Measurements from ENCODE around the gene SLC48A1.

SLC48A1 gene

GRCh38 chr12:47773858-47774580, 981 bp downstream of the SLC48A1 start:
- no peak overlapping the region for H2BK5ac ChIP-seq (ENCODE audit: low read length)
- peaks cover 0 to 5% (median 0%) of the 10 kb centered on the region in 3 experiments for H3K27me3 ChIP-seq (ENCODE audit: control insufficient read depth in 3 of 3, insufficient read depth in 3 of 3, low read depth in 1 of 3, low read length in 3 of 3)
- H3K18ac ChIP-seq (ENCODE audit: low read length) = peak overlapping the region; percentile 85
- peak overlapping the region; percentile 90 for H3K9ac ChIP-seq (ENCODE audit: low read depth, low read length, poor library complexity)
- peak overlapping the region; percentile 72 for H3K4ac ChIP-seq (ENCODE audit: low read length)
- H3K79me1 ChIP-seq (ENCODE audit: low read depth, low read length) = no peaks in the 10 kb centered on the region
- H3K14ac ChIP-seq (ENCODE audit: low read length) = no peak overlapping the region
- H2BK120ac ChIP-seq (ENCODE audit: low read depth, low read length) = no peak overlapping the region
- peak overlapping the region; percentile 56 for H3K23ac ChIP-seq (ENCODE audit: low read depth, low read length, poor library complexity)
- no peak overlapping the region for H2BK15ac ChIP-seq (ENCODE audit: low read length)
- H4K8ac ChIP-seq (ENCODE audit: low read depth, low read length) = no peak overlapping the region
- H3K36me3 ChIP-seq (replicated peaks in 1 of 2; ENCODE audit: control insufficient read depth in 2 of 2, insufficient read depth in 2 of 2, low read length in 2 of 2) = no peaks in the 10 kb centered on the region
- DNase-seq (ENCODE audit: low spot score) = no peak
- no peak overlapping the region for H3K27ac ChIP-seq (replicated peaks; ENCODE audit: low read length)
- H3K4me1 ChIP-seq (ENCODE audit: control insufficient read depth in 2 of 2, insufficient read depth in 1 of 2, low read depth in 1 of 2, low read length in 2 of 2) = peaks cover 9% of the 10 kb centered on the region in 2 donors
- peak overlapping the region; percentile 69 to 95 for H3K4me3 ChIP-seq (ENCODE audit: low read length in 2 of 2)
- H3K4me2 ChIP-seq (ENCODE audit: insufficient read depth, low read length, poor library complexity, severe bottlenecking) = peak overlapping the region; percentile 89
- WGBS, 2 donors (ENCODE audit: extremely low coverage in 2 of 2, insufficient read length in 2 of 2, insufficient replicate concordance in 1 of 2) = no CpG with 5 or more reads among the region's 14 CpGs
- H4K91ac ChIP-seq (ENCODE audit: low read depth, low read length, poor library complexity) = no peak overlapping the region
- H2AFZ ChIP-seq (ENCODE audit: low read length) = peak overlapping the region; percentile 96
- no peaks in the 10 kb centered on the region for H3K9me3 ChIP-seq (replicated peaks in 1 of 2; ENCODE audit: control insufficient read depth in 2 of 2, insufficient read depth in 1 of 2, low read depth in 1 of 2, low read length in 2 of 2)
- H2BK12ac ChIP-seq (ENCODE audit: low read length) = peak overlapping the region; percentile 9
- peak overlapping the region; percentile 57 for H2AK5ac ChIP-seq (ENCODE audit: low read depth, low read length)

DNA sequence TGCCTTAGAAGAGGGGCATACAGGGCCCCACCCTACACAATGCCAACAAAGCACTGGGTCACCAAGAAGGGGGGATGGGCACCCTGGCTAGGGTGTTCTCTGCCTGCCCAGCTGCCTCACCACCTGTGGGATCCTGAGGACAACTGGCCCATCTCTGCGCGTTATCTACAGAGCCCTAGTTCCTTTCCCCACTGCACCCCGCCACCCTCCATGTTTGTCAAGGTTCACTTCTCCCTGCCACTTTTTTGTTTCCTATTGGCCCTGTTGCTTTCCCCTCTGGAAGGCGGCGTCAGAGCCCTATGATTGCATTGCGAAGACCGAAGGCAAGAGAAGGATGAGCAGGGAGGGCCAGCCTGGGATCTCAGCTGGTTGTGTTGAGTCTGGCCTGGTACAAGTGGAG, 1.6 kb downstream of the SLC48A1 start:
- Histone ChIP-seq H3K4ac (ENCODE audit: low read length) (no peak overlapping the region), H2BK120ac (ENCODE audit: low read depth, low read length) (no peak overlapping the region), H3K18ac (ENCODE audit: low read length) (no peak overlapping the region), H3K9ac (ENCODE audit: low read depth, low read length, poor library complexity) (no peak overlapping the region), H3K14ac (ENCODE audit: low read length) (no peak overlapping the region), H2AK5ac (ENCODE audit: low read depth, low read length) (no peak overlapping the region), H4K91ac (ENCODE audit: low read depth, low read length, poor library complexity) (no peak overlapping the region), H2BK15ac (ENCODE audit: low read length) (no peak overlapping the region), H2AFZ (ENCODE audit: low read length) (no peak overlapping the region), H3K27ac (replicated peaks; ENCODE audit: low read length) (no peak overlapping the region), H3K27me3 (ENCODE audit: control insufficient read depth in 3 of 3, insufficient read depth in 3 of 3, low read depth in 1 of 3, low read length in 3 of 3) (peaks cover 0 to 5% (median 0%) of the 10 kb centered on the region in 3 experiments), H4K8ac (ENCODE audit: low read depth, low read length) (no peak overlapping the region), H3K4me1 (ENCODE audit: control insufficient read depth in 2 of 2, insufficient read depth in 1 of 2, low read depth in 1 of 2, low read length in 2 of 2) (peaks cover 7 to 11% of the 10 kb centered on the region in 2 donors), H3K79me1 (ENCODE audit: low read depth, low read length) (no peaks in the 10 kb centered on the region), H2BK5ac (ENCODE audit: low read length) (no peak overlapping the region), H2BK12ac (ENCODE audit: low read length) (no peak overlapping the region), H3K4me2 (ENCODE audit: insufficient read depth, low read length, poor library complexity, severe bottlenecking) (no peak overlapping the region), H3K23ac (ENCODE audit: low read depth, low read length, poor library complexity) (no peak overlapping the region), H3K4me3 (ENCODE audit: low read length in 2 of 2) (no peak overlapping the region), H3K9me3 (replicated peaks in 1 of 2; ENCODE audit: control insufficient read depth in 2 of 2, insufficient read depth in 1 of 2, low read depth in 1 of 2, low read length in 2 of 2) (no peaks in the 10 kb centered on the region), H3K36me3 (replicated peaks in 1 of 2; ENCODE audit: control insufficient read depth in 2 of 2, insufficient read depth in 2 of 2, low read length in 2 of 2) (no peaks in the 10 kb centered on the region)
- no peak for DNase-seq (ENCODE audit: low spot score)
- no CpG with 5 or more reads among the region's 7 CpGs for WGBS, 2 donors (ENCODE audit: extremely low coverage in 2 of 2, insufficient read length in 2 of 2, insufficient replicate concordance in 1 of 2)

GRCh38 chr12:47775100-47775911, 2.3 kb downstream of the SLC48A1 start:
- no peak overlapping the region for H3K9ac ChIP-seq (ENCODE audit: low read depth, low read length, poor library complexity)
- WGBS, 2 donors (ENCODE audit: extremely low coverage in 2 of 2, insufficient read length in 2 of 2, insufficient replicate concordance in 1 of 2) = no CpG with 5 or more reads among the region's 10 CpGs

More at GRCh38 chr12:47775100-47775911, 2.3 kb downstream of the SLC48A1 start:
- no peak overlapping the region for H3K14ac ChIP-seq (ENCODE audit: low read length)
- DNase-seq (ENCODE audit: low spot score) = no peak
- peaks cover 0 to 1% of the 10 kb centered on the region in 2 donors for H3K36me3 ChIP-seq (replicated peaks in 1 of 2; ENCODE audit: control insufficient read depth in 2 of 2, insufficient read depth in 2 of 2, low read length in 2 of 2)
- H3K27me3 ChIP-seq (ENCODE audit: control insufficient read depth in 3 of 3, insufficient read depth in 3 of 3, low read depth in 1 of 3, low read length in 3 of 3) = peaks cover 0 to 5% (median 0%) of the 10 kb centered on the region in 3 experiments
- no peak overlapping the region for H3K23ac ChIP-seq (ENCODE audit: low read depth, low read length, poor library complexity)
- no peak overlapping the region for H2BK12ac ChIP-seq (ENCODE audit: low read length)
- H2BK5ac ChIP-seq (ENCODE audit: low read length) = no peak overlapping the region
- no peak overlapping the region for H3K27ac ChIP-seq (replicated peaks; ENCODE audit: low read length)
- no peak overlapping the region for H4K8ac ChIP-seq (ENCODE audit: low read depth, low read length)
- H3K4me2 ChIP-seq (ENCODE audit: insufficient read depth, low read length, poor library complexity, severe bottlenecking) = no peak overlapping the region
- no peak overlapping the region for H2AK5ac ChIP-seq (ENCODE audit: low read depth, low read length)
- H3K18ac ChIP-seq (ENCODE audit: low read length) = no peak overlapping the region
- H2BK120ac ChIP-seq (ENCODE audit: low read depth, low read length) = no peak overlapping the region
- H2BK15ac ChIP-seq (ENCODE audit: low read length) = no peak overlapping the region
- no peak overlapping the region for H3K4me3 ChIP-seq (ENCODE audit: low read length in 2 of 2)
- H3K9me3 ChIP-seq (replicated peaks in 1 of 2; ENCODE audit: control insufficient read depth in 2 of 2, insufficient read depth in 1 of 2, low read depth in 1 of 2, low read length in 2 of 2) = no peaks in the 10 kb centered on the region
- no peak overlapping the region for H2AFZ ChIP-seq (ENCODE audit: low read length)
- H3K79me1 ChIP-seq (ENCODE audit: low read depth, low read length) = no peaks in the 10 kb centered on the region
- no peak overlapping the region for H3K4ac ChIP-seq (ENCODE audit: low read length)
- no peak overlapping the region for H4K91ac ChIP-seq (ENCODE audit: low read depth, low read length, poor library complexity)
- peaks cover 3 to 12% of the 10 kb centered on the region in 2 donors for H3K4me1 ChIP-seq (ENCODE audit: control insufficient read depth in 2 of 2, insufficient read depth in 1 of 2, low read depth in 1 of 2, low read length in 2 of 2)

Measured in neuronal stem cell (in vitro differentiated cells).